H9 (cell line): ENCODE data around the gene DQX1. TPM values are rescaled to one million over a fixed set of nuclear protein-coding genes. Genes with fewer than 3 reads are reported as not detected.

Source experiments
- DNase-seq: peaks from one replicate; pipeline ENCODE4 v3.0.0-alpha.2; 2017
- H2AFZ ChIP-seq: one replicate; pipeline ENCODE4 v1.6.1; 2013; ENCODE audit warnings: mild to moderate bottlenecking, low read length, control low read depth, moderate library complexity
- H2AK5ac ChIP-seq: 2 replicates; pipeline ENCODE4 v1.6.1; 2013; ENCODE audit warnings: low read length, control low read depth, mixed read lengths; ENCODE audit not compliant: insufficient read length
- H2BK120ac ChIP-seq: one replicate; pipeline ENCODE4 v1.6.1; 2013; ENCODE audit warnings: low read depth, mild to moderate bottlenecking, low read length, control low read depth, inconsistent platforms; ENCODE audit not compliant: poor library complexity, severe bottlenecking
- H2BK12ac ChIP-seq: 2 replicates; pipeline ENCODE4 v1.6.1; 2013; ENCODE audit warnings: low read length, control low read depth, mixed read lengths, low read depth; ENCODE audit not compliant: insufficient read length
- H2BK15ac ChIP-seq: 2 replicates; pipeline ENCODE4 v1.6.1; 2013; ENCODE audit warnings: low read depth, low read length, control low read depth
- H2BK20ac ChIP-seq: one replicate; pipeline ENCODE4 v1.6.1; 2013; ENCODE audit warnings: low read depth, mild to moderate bottlenecking, low read length, control low read depth, inconsistent platforms; ENCODE audit not compliant: poor library complexity, severe bottlenecking
- H2BK5ac ChIP-seq: 2 replicates; pipeline ENCODE4 v1.6.1; 2013; ENCODE audit warnings: low read length, control low read depth, mixed read lengths; ENCODE audit not compliant: insufficient read length
- H3K14ac ChIP-seq: 2 replicates; pipeline ENCODE4 v1.6.1; 2013; ENCODE audit warnings: low read length, control low read depth; ENCODE audit not compliant: insufficient read depth
- H3K18ac ChIP-seq: 2 replicates; pipeline ENCODE4 v1.6.1; 2013; ENCODE audit warnings: low read depth, mild to moderate bottlenecking, mixed read lengths, low read length, control low read depth; ENCODE audit not compliant: insufficient read length
- H3K23ac ChIP-seq: 2 replicates; pipeline ENCODE4 v1.6.1; 2013; ENCODE audit warnings: low read length, control low read depth, mixed read lengths, low read depth; ENCODE audit not compliant: insufficient read length
- H3K23me2 ChIP-seq: 2 replicates; pipeline ENCODE4 v1.6.1; 2013; ENCODE audit warnings: low read depth, mild to moderate bottlenecking, mixed read lengths, low read length, control low read depth; ENCODE audit not compliant: insufficient read length, poor library complexity, severe bottlenecking
- H3K27ac ChIP-seq: 2 replicates; pipeline ENCODE4 v1.5.1; 2013; ENCODE audit warnings: low read length, control low read depth, mixed read lengths, low read depth; ENCODE audit not compliant: insufficient read length
- H3K27me3 ChIP-seq: 2 replicates; pipeline ENCODE4 v1.6.1; 2013; ENCODE audit warnings: low read length, control low read depth, inconsistent platforms; ENCODE audit not compliant: insufficient read depth
- H3K4ac ChIP-seq: 2 replicates; pipeline ENCODE4 v1.6.1; 2013; ENCODE audit warnings: low read depth, mild to moderate bottlenecking, control low read depth, inconsistent platforms, low read length, moderate library complexity
- H3K4me1 ChIP-seq: 2 replicates; pipeline ENCODE4 v1.6.1; 2013; ENCODE audit warnings: low read length, control low read depth, inconsistent platforms; ENCODE audit not compliant: insufficient read depth
- H3K4me2 ChIP-seq: 2 replicates; pipeline ENCODE4 v1.6.1; 2013; ENCODE audit warnings: low read length, control low read depth, mixed read lengths; ENCODE audit not compliant: insufficient read length, insufficient read depth
- H3K56ac ChIP-seq: 2 replicates; pipeline ENCODE4 v1.6.1; 2013; ENCODE audit warnings: low read depth, mild to moderate bottlenecking, mixed read lengths, low read length, control low read depth; ENCODE audit not compliant: insufficient read length
- H3K79me1 ChIP-seq: 2 replicates; pipeline ENCODE4 v1.6.1; 2013; ENCODE audit warnings: low read depth, mild to moderate bottlenecking, moderate library complexity, low read length, control low read depth, inconsistent platforms; ENCODE audit not compliant: insufficient read depth, poor library complexity, severe bottlenecking
- H3K79me2 ChIP-seq: 2 replicates; pipeline ENCODE4 v1.6.1; 2013; ENCODE audit warnings: low read length, control low read depth, inconsistent platforms; ENCODE audit not compliant: insufficient read depth
- H3K9ac ChIP-seq: 2 replicates; pipeline ENCODE4 v1.6.1; 2013; ENCODE audit warnings: low read length, control low read depth, mixed read lengths; ENCODE audit not compliant: insufficient read length; ENCODE audit errors: extremely low read depth
- H3K9me3 ChIP-seq: one replicate; pipeline ENCODE4 v1.6.1; 2013; ENCODE audit warnings: low read depth, low read length, inconsistent platforms; ENCODE audit not compliant: control insufficient read depth
- H3T11ph ChIP-seq: one replicate; pipeline ENCODE4 v1.6.1; 2013; ENCODE audit warnings: mild to moderate bottlenecking, low read length, control low read depth, inconsistent platforms
- H4K20me1 ChIP-seq: one replicate; pipeline ENCODE4 v1.6.1; 2013; ENCODE audit not compliant: control insufficient read depth, insufficient read length, insufficient read depth
- H4K5ac ChIP-seq: 2 replicates; pipeline ENCODE4 v1.6.1; 2013; ENCODE audit warnings: low read depth, mild to moderate bottlenecking, mixed read lengths, low read length, control low read depth; ENCODE audit not compliant: insufficient read length
- H4K8ac ChIP-seq: replicated peaks from 2 replicates; pipeline ENCODE4 v1.6.1; 2013; ENCODE audit warnings: low read length, control low read depth, mixed read lengths, low read depth; ENCODE audit not compliant: insufficient read length
- H4K91ac ChIP-seq: 2 replicates; pipeline ENCODE4 v1.6.1; 2013; ENCODE audit warnings: low read depth, mild to moderate bottlenecking, moderate library complexity, mixed read lengths, low read length, control low read depth; ENCODE audit not compliant: insufficient read length
- H3K27ac Mint-ChIP-seq, 3 experiments: 2 replicates in 2 of 3; 3 replicates in 1 of 3; pipeline ENCODE4 v1.8.0; 2020 to 2021; ENCODE audit warnings: mixed read lengths in 3 of 3, mild to moderate bottlenecking in 1 of 3, moderate library complexity in 1 of 3
- H3K27me3 Mint-ChIP-seq: 2 replicates; pipeline ENCODE4 v1.8.0; 2021; ENCODE audit warnings: low read depth, mild to moderate bottlenecking, moderate library complexity, mixed read lengths
- H3K36me3 Mint-ChIP-seq, 3 experiments: 2 replicates in 2 of 3; 3 replicates in 1 of 3; pipeline ENCODE4 v1.8.0; 2020 to 2021; ENCODE audit warnings: low read depth in 3 of 3, mixed read lengths in 3 of 3; ENCODE audit not compliant: insufficient read depth in 1 of 3
- H3K4me1 Mint-ChIP-seq, 2 experiments: 2 replicates each; pipeline ENCODE4 v1.8.0; 2020; ENCODE audit warnings: mixed read lengths in 2 of 2
- H3K4me3 Mint-ChIP-seq, 2 experiments: 2 replicates in 1 of 2; 3 replicates in 1 of 2; pipeline ENCODE4 v1.8.0; 2020 to 2021; ENCODE audit warnings: mild to moderate bottlenecking in 2 of 2, mixed read lengths in 2 of 2, moderate library complexity in 1 of 2
- H3K9me3 Mint-ChIP-seq, 2 experiments: 2 replicates in 1 of 2; 3 replicates in 1 of 2; pipeline ENCODE4 v1.8.0; 2020; ENCODE audit warnings: mild to moderate bottlenecking in 2 of 2, mixed read lengths in 2 of 2, moderate library complexity in 1 of 2
- WGBS: extraction: QIAGEN DNeasy Blood & Tissue Kit; methylation state at CpG from one replicate; pipeline ENCODE4 v1.1.7; 2013; ENCODE audit warnings: missing lambda C conversion rate, low lambda C conversion rate, mixed read lengths; ENCODE audit not compliant: insufficient read length; ENCODE audit errors: extremely low coverage; 5-methylcytosine and 5-hydroxymethylcytosine counted together
- total RNA-seq: library from RNA; stranded (reverse); gene quantifications from 2 replicates; pipeline ENCODE4 v1.2.1, GENCODE V29; 2021
- TF ChIP-seq, protein P1 (sequence below): fragments of 200-600 bp; sonication (generic); conservative IDR thresholded peaks from 3 replicates; pipeline ENCODE4 v1.8.0; 2021; ENCODE audit warnings: antibody characterized with exemption, mild to moderate bottlenecking

DQX1 gene
- total RNA-seq, 1 experiment from 2014 or later: 0.98 TPM

DNA sequence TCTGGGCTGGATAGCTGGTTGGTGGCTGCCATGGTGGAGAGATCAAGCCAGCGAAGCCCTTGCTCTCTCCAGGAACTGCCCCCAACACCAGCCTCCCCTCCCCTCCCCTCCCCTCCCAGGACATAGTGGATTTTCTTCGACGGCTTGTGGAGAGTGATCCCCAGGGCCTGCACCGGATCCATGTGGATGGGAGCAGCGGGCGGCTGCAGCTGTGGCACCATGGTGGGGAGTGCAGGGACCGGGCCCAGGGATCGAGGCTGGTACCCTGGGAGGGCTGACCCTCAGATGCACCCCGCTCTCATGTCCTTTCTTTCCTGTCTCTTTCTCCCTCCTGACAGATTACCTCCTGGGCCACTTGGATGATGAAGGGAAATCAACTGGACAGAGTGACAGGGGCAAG lies 36.1 kb downstream of the DQX1 start:
- Mint-ChIP-seq H3K27ac (no peak overlapping the region), H3K27me3 (peaks cover 6% of the 10 kb centered on the region), H3K9me3 (no peaks in the 10 kb centered on the region), H3K4me3 (no peak overlapping the region), H3K36me3 (peaks cover 28 to 67% (median 62%) of the 10 kb centered on the region in 3 experiments), H3K4me1 (no peaks in the 10 kb centered on the region)
- Histone ChIP-seq H4K20me1 (no peaks in the 10 kb centered on the region), H3K27me3 (no peaks in the 10 kb centered on the region; the same call in 1 of the 2 replicates), H3K56ac (no peak overlapping the region), H3K79me2 (no peaks in the 10 kb centered on the region), H3K79me1 (no peaks in the 10 kb centered on the region), H3K27ac (no peak overlapping the region), H2BK12ac (no peak overlapping the region), H3K23me2 (no peaks in the 10 kb centered on the region), H2BK20ac (no peak overlapping the region), H2BK120ac (no peak overlapping the region), H3K4me1 (no peaks in the 10 kb centered on the region), H3T11ph (no peak overlapping the region), H2BK15ac (no peak overlapping the region), H4K8ac (no peak overlapping the region), H2BK5ac (no peak overlapping the region), H2AFZ (no peak overlapping the region), H3K23ac (no peak overlapping the region), H3K9me3 (no peaks in the 10 kb centered on the region), H3K14ac (no peak overlapping the region), H3K9ac (no peak overlapping the region), H3K4me2 (no peak overlapping the region), H4K5ac (no peak overlapping the region), H3K18ac (no peak overlapping the region), H3K4ac (no peak overlapping the region), H4K91ac (no peak overlapping the region), H2AK5ac (no peak overlapping the region)
- TF ChIP-seq, protein P1, sequence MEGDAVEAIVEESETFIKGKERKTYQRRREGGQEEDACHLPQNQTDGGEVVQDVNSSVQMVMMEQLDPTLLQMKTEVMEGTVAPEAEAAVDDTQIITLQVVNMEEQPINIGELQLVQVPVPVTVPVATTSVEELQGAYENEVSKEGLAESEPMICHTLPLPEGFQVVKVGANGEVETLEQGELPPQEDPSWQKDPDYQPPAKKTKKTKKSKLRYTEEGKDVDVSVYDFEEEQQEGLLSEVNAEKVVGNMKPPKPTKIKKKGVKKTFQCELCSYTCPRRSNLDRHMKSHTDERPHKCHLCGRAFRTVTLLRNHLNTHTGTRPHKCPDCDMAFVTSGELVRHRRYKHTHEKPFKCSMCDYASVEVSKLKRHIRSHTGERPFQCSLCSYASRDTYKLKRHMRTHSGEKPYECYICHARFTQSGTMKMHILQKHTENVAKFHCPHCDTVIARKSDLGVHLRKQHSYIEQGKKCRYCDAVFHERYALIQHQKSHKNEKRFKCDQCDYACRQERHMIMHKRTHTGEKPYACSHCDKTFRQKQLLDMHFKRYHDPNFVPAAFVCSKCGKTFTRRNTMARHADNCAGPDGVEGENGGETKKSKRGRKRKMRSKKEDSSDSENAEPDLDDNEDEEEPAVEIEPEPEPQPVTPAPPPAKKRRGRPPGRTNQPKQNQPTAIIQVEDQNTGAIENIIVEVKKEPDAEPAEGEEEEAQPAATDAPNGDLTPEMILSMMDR: no peak
- no CpG with 5 or more reads among the region's 9 CpGs for WGBS
- no peak for DNase-seq
